Measurements from ENCODE around the gene IDI1. TPM values are rescaled to one million over a fixed set of nuclear protein-coding genes. Genes with fewer than 3 reads are reported as not detected.

The IDI1 gene
- total and polyA plus RNA-seq, 10 donors, result 43.9 to 136 (median 65.5) TPM

GRCh38 chr10:1002425-1003006, 46.4 kb downstream of the IDI1 start:
- peaks cover 0 to 23% (median 18%) of the 10 kb centered on the region in 8 donors for H3K9me3 ChIP-seq
- H3K4me3 ChIP-seq, result no peak overlapping the region
- no peak overlapping the region for H3K27ac ChIP-seq
- DNase-seq, result no peak
- H3K27me3 ChIP-seq (replicated peaks in 1 of 7), result no peaks in the 10 kb centered on the region
- intact Hi-C loops (cut with DNase I; ENCODE audit: low total_unique reads), result no loop called here
- H3K36me3 ChIP-seq, result peaks cover 21 to 100% (median 100%) of the 10 kb centered on the region in 6 donors
- 96 to 99% (median 98%) methylated on average over 5 of the region's 5 CpGs for WGBS, 5 donors
- H3K4me1 ChIP-seq, result no peaks in the 10 kb centered on the region
- TF ChIP-seq CTCF (IDR thresholded peaks at IDR 0.05 in 8 of 11, conservative IDR thresholded peaks at IDR 0.05 in 3 of 11) (no peak), POLR2A (IDR thresholded peaks at IDR 0.05) (no peak), POLR2AphosphoS5 (IDR thresholded peaks at IDR 0.05) (no peak)

DNA sequence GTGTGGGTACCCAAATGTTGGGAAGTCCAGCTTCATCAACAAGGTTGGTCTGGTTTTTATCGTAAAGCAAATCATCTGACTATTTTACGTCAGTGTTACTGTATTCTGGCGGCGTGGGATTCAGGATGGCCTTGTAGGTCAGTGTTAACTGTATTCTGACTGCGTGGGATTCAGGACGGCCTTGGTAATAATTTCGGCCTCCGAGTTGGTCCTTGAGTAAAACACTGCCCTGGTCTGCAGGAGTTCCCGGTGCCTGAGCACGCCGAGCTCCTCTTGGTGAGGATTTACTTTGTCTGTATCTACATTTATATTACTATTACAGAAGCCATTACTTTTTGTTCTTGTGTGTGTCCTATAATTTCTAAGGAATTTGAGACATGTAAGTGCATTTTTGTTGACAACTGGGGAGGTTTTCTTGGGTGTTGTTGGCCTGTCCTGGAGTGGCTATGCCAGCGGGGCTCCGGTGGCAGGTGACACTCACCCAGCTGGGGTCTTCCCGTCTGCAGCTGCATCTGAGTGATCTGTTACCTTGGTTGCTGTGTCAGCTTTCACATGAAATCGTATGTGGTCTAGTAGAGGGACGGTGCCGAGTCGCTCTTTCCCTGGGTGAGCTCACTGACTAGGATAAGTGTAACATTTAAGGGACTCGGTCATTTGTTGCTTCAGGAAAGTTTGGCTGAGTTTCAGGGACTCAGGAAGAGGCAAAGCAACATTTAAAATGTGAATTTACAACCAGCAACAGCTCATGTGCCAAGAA, 51.5 kb downstream of the IDI1 start:
- WGBS, 5 donors, result 84 to 90% (median 85%) methylated on average over 19 of the region's 19 CpGs
- peaks cover 10 to 100% (median 97%) of the 10 kb centered on the region in 6 donors for H3K36me3 ChIP-seq
- intact Hi-C loops (cut with DNase I; ENCODE audit: low total_unique reads), result no loop called here
- H3K4me3 ChIP-seq, result no peak overlapping the region
- no peaks in the 10 kb centered on the region for H3K27me3 ChIP-seq (replicated peaks in 1 of 7)
- TF ChIP-seq CTCF (IDR thresholded peaks at IDR 0.05 in 8 of 11, conservative IDR thresholded peaks at IDR 0.05 in 3 of 11) (no peak), POLR2AphosphoS5 (IDR thresholded peaks at IDR 0.05) (no peak), POLR2A (IDR thresholded peaks at IDR 0.05) (no peak)
- peaks cover 0 to 12% (median 8%) of the 10 kb centered on the region in 8 donors for H3K9me3 ChIP-seq
- H3K4me1 ChIP-seq, result no peaks in the 10 kb centered on the region
- no peak for DNase-seq
- H3K27ac ChIP-seq, result no peak overlapping the region

- intact Hi-C loops (cut with DNase I; ENCODE audit: low total_unique reads), result no loop called here
- Histone ChIP-seq H3K36me3 (peaks cover 7 to 88% (median 85%) of the 10 kb centered on the region in 6 donors), H3K4me1 (peaks cover 0 to 4% (median 2%) of the 10 kb centered on the region in 6 donors), H3K27me3 (replicated peaks in 1 of 7) (no peaks in the 10 kb centered on the region), H3K9me3 (no peaks in the 10 kb centered on the region), H3K4me3 (no peak overlapping the region), H3K27ac (no peak overlapping the region)
- DNase-seq, result no peak
- WGBS, 5 donors, result 96 to 98% (median 97%) methylated on average over 12 of the region's 12 CpGs
- TF ChIP-seq POLR2AphosphoS5 (IDR thresholded peaks at IDR 0.05), result no peak
- no peak for TF ChIP-seq CTCF (IDR thresholded peaks at IDR 0.05 in 8 of 11, conservative IDR thresholded peaks at IDR 0.05 in 3 of 11)
- no peak for TF ChIP-seq POLR2A (IDR thresholded peaks at IDR 0.05)
These were observed 52.9 kb downstream of the IDI1 start for GRCh38 chr10:996031-996430.

DNA sequence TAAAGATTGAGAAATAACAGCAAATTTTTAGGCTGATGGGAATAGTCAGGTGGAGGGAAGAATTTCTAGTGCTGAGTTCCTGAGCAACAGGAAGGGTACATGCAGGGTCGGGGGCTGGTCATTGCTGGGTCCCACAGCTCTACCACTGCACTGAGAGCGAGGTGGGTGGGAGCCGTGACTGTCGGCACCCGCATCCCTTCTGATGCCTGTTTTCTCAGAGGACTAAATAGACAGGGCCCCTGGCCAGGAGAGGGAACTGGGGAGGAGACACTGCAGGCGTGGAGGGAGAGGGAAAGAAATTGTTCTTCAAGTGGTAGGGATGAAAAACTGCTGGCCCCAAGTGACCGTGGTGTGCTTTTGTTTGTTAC, 53.4 kb downstream of the IDI1 start:
- H3K36me3 ChIP-seq, result peaks cover 7 to 83% (median 80%) of the 10 kb centered on the region in 6 donors
- H3K9me3 ChIP-seq, result no peaks in the 10 kb centered on the region
- whole genome bisulfite sequencing, 5 donors, result 87 to 93% (median 93%) methylated on average over 7 of the region's 7 CpGs
- no peak for DNase-seq
- H3K4me1 ChIP-seq, result peaks cover 0 to 9% (median 7%) of the 10 kb centered on the region in 6 donors
- no peaks in the 10 kb centered on the region for H3K27me3 ChIP-seq (replicated peaks in 1 of 7)
- intact Hi-C loops (cut with DNase I; ENCODE audit: low total_unique reads), result no loop called here
- H3K27ac ChIP-seq, result no peak overlapping the region
- H3K4me3 ChIP-seq, result no peak overlapping the region
- no peak for TF ChIP-seq CTCF (IDR thresholded peaks at IDR 0.05 in 8 of 11, conservative IDR thresholded peaks at IDR 0.05 in 3 of 11)
